Epithelial cell of esophagus (primary cell): ENCODE results near the gene USP54.
A peak's percentile ranks its signal among the peaks of the same experiment; 100 is the strongest.

Experiments used
- DNase-seq: peaks from one replicate; pipeline ENCODE4 v3.0.0; 2010; ENCODE audit warnings: low read depth
- H3K4me3 ChIP-seq: 2 replicates; pipeline ENCODE4 v1.5.1; 2011; ENCODE audit warnings: mild to moderate bottlenecking, low read length, control low read depth
- CTCF ChIP-seq: IDR thresholded peaks from 2 replicates; pipeline ENCODE4 v1.5.1; 2011; ENCODE audit warnings: low read depth, mild to moderate bottlenecking, low read length, control low read depth, inconsistent platforms; ENCODE audit not compliant: insufficient read depth; ENCODE audit errors: missing control alignments

Gene USP54

GRCh38 chr10:73529089-73529832 lies 61.9 kb downstream of the USP54 start:
- DNase-seq: peak; percentile 77
- peak; percentile 78 for TF ChIP-seq CTCF

GRCh38 chr10:73522263-73522662 lies 68.9 kb downstream of the USP54 start:
- no peak for DNase-seq
- TF ChIP-seq CTCF: no peak
- no peak overlapping the region for H3K4me3 ChIP-seq

More at GRCh38 chr10:73529089-73529832, 61.9 kb downstream of the USP54 start:
- no peak overlapping the region for H3K4me3 ChIP-seq

- DNase-seq: no peak
- no peak overlapping the region for H3K4me3 ChIP-seq
- no peak for TF ChIP-seq CTCF
These were observed 71.8 kb downstream of the USP54 start for GRCh38 chr10:73519336-73519735.

GRCh38 chr10:73517166-73517888 lies 73.8 kb downstream of the USP54 start:
- H3K4me3 ChIP-seq: no peak overlapping the region
- peak; percentile 65 for DNase-seq
- TF ChIP-seq CTCF: no peak

- DNase-seq: no peak
- TF ChIP-seq CTCF: no peak
- H3K4me3 ChIP-seq: no peak overlapping the region
These were observed 78.9 kb downstream of the USP54 start for GRCh38 chr10:73512207-73512743.

- TF ChIP-seq CTCF: no peak
- DNase-seq: no peak
These were observed 81.4 kb downstream of the USP54 start for GRCh38 chr10:73509695-73510094.

More at GRCh38 chr10:73509695-73510094, 81.4 kb downstream of the USP54 start:
- no peak overlapping the region for H3K4me3 ChIP-seq
